Nucleus accumbens (tissue), 56 donors: ENCODE results near the gene TMEM97.
A peak's percentile ranks its signal among the peaks of the same experiment; 100 is the strongest.

Experiments
- DNase-seq, 56 donors: peaks; one replicate each; lab custom pipeline; 2025; lab: John Stamatoyannopoulos, UW

Gene TMEM97

GRCh38 chr17:28315846-28316705, 2.9 kb upstream of the TMEM97 start:
- DNase-seq = no peak

- DNase-seq = no peak
Observed at GRCh38 chr17:28317099-28317965, 1.7 kb upstream of the TMEM97 start.

- DNase-seq = no peak
Observed at GRCh38 chr17:28317966-28318758, 838 bp upstream of the TMEM97 start.

DNA sequence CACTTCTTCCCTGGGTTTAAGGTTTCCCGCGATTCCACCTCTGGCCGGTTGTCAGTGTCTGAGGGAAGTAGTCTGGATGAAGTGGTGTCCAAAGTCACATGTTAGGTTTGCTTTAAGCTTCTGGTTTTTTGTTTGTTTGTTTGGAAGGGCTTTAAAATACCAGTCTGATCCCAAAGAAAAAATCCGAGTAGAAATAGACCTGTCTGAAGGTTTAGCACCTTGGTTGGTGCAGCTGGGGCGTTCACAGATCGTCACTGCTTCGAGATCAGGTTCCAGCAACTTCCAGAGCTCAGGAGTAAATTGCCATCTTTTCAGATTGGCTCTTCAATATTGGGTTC, 567 bp downstream of the TMEM97 start:
- DNase-seq = no peak

DNA sequence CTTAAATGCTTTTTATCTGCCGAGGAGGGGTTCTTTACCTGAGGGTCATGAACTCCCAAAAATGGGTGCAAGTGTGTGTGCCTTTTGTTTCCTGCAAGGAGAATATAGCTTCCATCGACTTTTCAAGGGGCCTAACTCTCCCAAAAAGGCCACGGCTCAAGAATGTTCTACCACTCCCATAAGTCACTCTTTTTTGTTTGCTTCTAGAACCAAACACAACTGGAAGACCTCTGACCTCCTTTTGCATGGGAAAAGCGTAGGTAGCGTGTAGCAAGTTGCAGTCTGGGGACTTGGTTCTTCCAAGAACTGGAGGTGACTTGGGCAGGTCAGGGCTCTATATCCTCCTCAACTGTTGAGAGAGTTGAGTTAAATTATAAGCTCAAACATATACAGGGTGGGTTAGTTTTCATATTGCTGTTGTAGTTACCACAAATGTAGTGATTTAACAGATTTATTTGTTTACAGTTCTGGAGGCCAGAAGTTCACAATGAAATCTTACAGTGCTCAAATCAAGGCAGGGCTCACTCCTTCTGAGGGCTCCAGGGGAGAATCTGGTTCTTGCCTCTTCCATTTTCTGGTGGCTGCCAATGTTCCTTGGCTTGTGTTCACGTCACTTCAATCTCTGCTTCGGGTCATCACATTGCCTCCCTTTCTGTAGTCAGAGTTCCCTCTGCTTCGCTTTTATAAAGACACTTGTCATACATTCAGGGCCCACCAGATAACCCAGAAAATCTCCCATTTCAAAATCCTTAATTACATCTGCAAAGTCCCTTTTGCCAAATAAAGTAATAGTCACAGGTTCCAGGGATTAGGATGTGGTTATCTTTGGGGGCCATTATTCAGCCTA, 1.4 kb downstream of the TMEM97 start:
- no peak for DNase-seq

DNA sequence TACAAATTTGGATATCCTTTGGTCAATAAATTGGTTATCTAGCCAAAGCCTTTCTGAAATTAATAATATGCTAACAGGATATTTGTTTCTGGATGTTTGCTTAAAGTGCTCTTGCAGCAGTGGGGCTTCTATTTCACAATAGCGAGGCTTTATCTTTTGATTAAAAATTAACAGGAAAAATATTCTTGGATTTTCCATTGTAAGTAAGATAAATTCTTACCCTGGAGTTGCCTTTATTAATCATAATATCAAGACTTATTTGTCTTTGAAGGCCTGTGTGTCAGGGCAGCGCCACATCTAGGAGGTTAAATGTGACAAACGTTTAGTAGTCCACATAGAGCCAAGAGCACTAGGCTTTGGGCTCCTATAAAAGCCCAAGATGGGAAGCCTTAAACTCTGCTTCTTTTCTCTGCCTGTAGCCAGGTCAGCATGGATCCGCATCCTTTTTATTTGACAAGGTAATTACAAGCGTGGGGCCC, 5.3 kb downstream of the TMEM97 start:
- no peak for DNase-seq

- DNase-seq = no peak
Observed at GRCh38 chr17:28324781-28325180, 5.8 kb downstream of the TMEM97 start.

DNA sequence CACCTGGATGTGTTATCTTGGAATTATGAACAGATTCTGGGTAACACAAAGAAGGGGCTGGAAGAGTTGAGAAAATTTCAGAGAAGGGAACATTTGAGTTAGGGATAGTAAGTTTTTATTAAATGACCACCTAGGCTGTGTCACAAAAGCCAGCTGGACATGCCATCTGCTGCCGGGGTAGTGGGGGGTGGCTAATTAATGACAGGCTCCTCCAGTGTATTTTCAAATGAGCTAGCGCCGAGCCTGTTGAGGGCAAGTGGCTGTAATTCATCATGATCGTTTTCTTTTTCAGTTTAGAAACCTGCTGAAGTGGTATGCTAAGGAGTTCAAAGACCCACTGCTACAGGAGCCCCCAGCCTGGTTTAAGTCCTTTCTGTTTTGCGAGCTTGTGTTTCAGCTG, 6.2 kb downstream of the TMEM97 start:
- no peak for DNase-seq

DNA sequence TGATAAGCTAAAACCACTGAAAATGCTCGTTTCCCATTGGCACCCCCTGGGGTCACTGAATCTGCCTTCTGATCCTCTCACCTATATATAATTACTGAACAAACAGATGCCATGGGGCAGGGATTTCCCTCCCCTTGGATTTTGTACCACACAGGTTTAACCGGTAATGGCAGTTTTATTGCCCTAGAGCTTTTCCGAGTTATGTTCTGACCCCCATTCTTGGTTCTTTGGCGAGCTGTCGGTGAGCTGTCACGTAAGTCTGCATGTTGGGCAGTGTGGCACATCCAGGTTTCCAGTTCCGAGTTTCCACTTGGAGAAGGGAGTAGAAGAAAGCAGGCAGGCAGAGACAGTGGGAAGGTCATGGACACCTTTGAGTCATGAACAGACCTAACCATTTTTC, 7.1 kb downstream of the TMEM97 start:
- no peak for DNase-seq

- DNase-seq = no peak
Observed at GRCh38 chr17:28327031-28327607, 8.1 kb downstream of the TMEM97 start.

DNA sequence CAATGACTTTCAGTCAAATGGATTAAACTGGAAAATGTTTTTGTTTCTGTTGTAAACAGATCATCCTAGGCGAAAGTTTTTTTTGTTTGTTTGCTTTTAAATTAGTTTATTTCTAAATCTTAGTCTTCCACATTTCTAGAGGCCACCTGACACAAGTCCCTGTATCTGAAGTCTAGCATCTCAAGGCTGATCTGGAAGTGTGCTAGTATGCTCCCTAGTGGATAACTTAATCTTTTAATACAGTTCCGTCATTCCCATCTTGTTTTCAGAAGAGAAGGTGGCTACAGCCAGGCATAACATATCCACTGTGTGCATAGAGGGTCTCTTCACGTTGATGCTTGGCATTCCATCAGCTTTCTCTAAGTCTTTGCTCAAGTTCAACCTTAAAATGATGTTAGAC, 8.7 kb downstream of the TMEM97 start:
- DNase-seq = no peak

GRCh38 chr17:28328325-28328724, 9.3 kb downstream of the TMEM97 start:
- no peak for DNase-seq

DNA sequence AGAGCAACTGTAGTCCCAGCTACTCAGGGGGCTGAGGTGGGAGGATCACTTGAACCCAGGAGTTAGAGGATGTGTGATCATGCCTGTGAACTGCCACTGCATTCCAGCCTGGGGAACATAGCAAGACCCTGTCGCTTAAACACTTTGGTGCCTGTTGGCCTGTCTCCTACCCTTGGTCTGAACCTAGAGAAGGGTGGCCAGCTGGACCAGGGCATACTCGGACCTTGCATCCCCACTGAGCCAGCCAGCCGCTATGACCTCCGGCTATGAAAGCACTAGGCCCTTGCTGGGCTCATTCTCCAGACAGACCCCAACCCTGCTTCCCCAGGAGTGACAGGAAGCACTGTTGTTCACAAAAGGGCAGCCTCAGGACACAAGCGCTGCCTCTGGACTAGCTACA, 11.7 kb downstream of the TMEM97 start:
- DNase-seq = no peak

- no peak for DNase-seq
Observed at GRCh38 chr17:28331891-28332420, 13.0 kb downstream of the TMEM97 start.

- DNase-seq = no peak
Observed at GRCh38 chr17:28333083-28333746, 14.2 kb downstream of the TMEM97 start.

DNA sequence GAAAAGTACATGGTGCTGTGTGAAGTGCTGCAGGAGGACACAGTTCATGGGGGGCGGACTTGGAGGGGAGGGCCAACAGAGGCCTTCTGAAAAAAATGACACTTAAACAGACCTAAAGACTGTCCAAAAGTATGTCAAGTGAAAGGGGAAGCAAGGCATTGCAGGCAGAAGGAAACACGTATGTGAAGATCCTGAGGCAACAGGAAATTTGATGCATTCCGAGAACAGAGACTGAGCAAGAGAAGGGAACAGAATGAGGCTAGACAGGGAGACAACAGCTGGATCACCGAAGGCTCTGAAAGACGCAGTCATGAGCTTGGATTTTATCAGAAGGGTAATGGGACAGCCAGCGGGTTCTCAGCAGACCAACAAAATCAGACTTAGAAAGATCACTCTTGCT, 15.2 kb downstream of the TMEM97 start:
- no peak for DNase-seq

- peak in 1 of 56 donors; percentile 36 for DNase-seq
Observed at GRCh38 chr17:28334666-28335200, 15.7 kb downstream of the TMEM97 start.

DNA sequence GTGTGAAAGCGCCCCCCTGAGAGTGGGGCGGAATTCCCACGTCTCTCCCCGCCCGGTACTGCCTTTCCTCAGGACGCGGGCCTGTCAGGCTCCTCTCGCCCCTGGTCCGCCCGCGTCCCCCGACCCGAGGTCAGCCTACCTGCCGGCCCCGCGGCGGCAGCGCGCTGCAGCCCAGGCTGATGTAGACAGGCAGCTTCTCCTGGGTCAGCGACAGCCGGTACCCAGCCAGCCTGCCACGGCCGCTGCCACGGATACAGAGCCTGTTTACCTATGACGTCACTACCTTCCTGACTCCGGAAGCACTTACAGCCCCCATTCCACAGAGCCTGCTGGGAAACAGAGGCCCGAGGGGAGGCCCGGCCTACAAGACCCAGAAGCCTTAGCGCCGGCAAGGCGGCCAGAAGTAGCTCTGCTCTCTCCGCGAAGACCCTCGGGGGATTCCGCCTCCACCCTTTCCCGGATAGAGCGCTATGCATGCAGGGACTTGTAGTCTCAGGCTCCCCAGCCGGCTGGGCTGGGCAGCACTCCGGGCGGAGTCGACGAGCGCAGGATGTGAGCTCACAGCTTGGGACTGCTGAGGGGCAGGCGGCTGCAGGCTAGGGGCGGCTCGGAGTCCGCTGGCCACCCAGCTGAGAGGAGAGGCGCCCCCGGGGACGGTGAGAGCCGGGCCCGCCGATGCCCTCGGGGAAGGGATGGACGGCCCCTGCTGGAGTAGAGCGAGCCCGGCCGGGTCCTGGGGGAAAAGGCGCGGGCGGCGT, 16.4 kb downstream of the TMEM97 start, which contains the start of the genes IFT20 and TNFAIP1:
IFT20 (minus strand) TSS at position 272 of the 758 bp plus-strand sequence. CDS start 3,487 bp downstream, outside the sequence.
TNFAIP1 (plus strand) TSS at position 561 of the 758 bp plus-strand sequence. CDS start 3,761 bp downstream, outside the sequence.
- peak; percentile 85 to 100 (median 99) for DNase-seq
